ENCODE measurements around the gene CENPF.
"Not testable (repeated sequence)": the region's sequence is repeated elsewhere in the genome, so short reads cannot be mapped to it uniquely, and the experiment has no call there.

The CENPF gene

GRCh38 chr1:214658785-214659184 lies 55.8 kb downstream of the CENPF start:
- DNase-seq (ENCODE audit: low read depth in 2 of 2), result no peak

GRCh38 chr1:214660190-214660589 lies 57.2 kb downstream of the CENPF start:
- DNase-seq (ENCODE audit: low read depth in 2 of 2), result no peak

- DNase-seq (ENCODE audit: low read depth in 2 of 2), result no peak
Observed at GRCh38 chr1:214660900-214661299, 57.9 kb downstream of the CENPF start.

GRCh38 chr1:214662223-214662785 lies 59.3 kb downstream of the CENPF start:
- no peak for DNase-seq (ENCODE audit: low read depth in 2 of 2)

GRCh38 chr1:214664651-214665433 lies 61.8 kb downstream of the CENPF start:
- no peak for DNase-seq (ENCODE audit: low read depth in 2 of 2)

GRCh38 chr1:214665606-214666110 lies 62.7 kb downstream of the CENPF start:
- no peak for DNase-seq (ENCODE audit: low read depth in 2 of 2)

GRCh38 chr1:214666674-214667073 lies 63.7 kb downstream of the CENPF start:
- DNase-seq (ENCODE audit: low read depth in 2 of 2), result no peak

GRCh38 chr1:214670098-214670497 lies 67.1 kb downstream of the CENPF start:
- no peak for DNase-seq (ENCODE audit: low read depth in 2 of 2)

GRCh38 chr1:214673029-214673428 lies 70.0 kb downstream of the CENPF start:
- not testable (repeated sequence) for DNase-seq (ENCODE audit: low read depth in 2 of 2)

- no peak for DNase-seq (ENCODE audit: low read depth in 2 of 2)
Observed at GRCh38 chr1:214673576-214673975, 70.6 kb downstream of the CENPF start.

GRCh38 chr1:214675524-214675923 lies 72.5 kb downstream of the CENPF start:
- not testable (repeated sequence) for DNase-seq (ENCODE audit: low read depth in 2 of 2)

- DNase-seq (ENCODE audit: low read depth in 2 of 2), result no peak
Observed at GRCh38 chr1:214676747-214677146, 73.8 kb downstream of the CENPF start.

GRCh38 chr1:214677945-214678344 lies 75.0 kb downstream of the CENPF start:
- DNase-seq (ENCODE audit: low read depth in 2 of 2), result no peak

GRCh38 chr1:214678386-214678785 lies 75.4 kb downstream of the CENPF start:
- no peak for DNase-seq (ENCODE audit: low read depth in 2 of 2)

- no peak for DNase-seq (ENCODE audit: low read depth in 2 of 2)
Observed at GRCh38 chr1:214683621-214684020, 80.6 kb downstream of the CENPF start.

GRCh38 chr1:214685906-214686305 lies 82.9 kb downstream of the CENPF start:
- no peak for DNase-seq (ENCODE audit: low read depth in 2 of 2)

GRCh38 chr1:214686497-214686896 lies 83.5 kb downstream of the CENPF start:
- DNase-seq (ENCODE audit: low read depth in 2 of 2), result no peak

- no peak for DNase-seq (ENCODE audit: low read depth in 2 of 2)
Observed at GRCh38 chr1:214688891-214689290, 85.9 kb downstream of the CENPF start.

- no peak for DNase-seq (ENCODE audit: low read depth in 2 of 2)
Observed at GRCh38 chr1:214694769-214695168, 91.8 kb downstream of the CENPF start.

GRCh38 chr1:214698559-214698958 lies 95.6 kb downstream of the CENPF start:
- DNase-seq (ENCODE audit: low read depth in 2 of 2), result no peak

- no peak for DNase-seq (ENCODE audit: low read depth in 2 of 2)
Observed at GRCh38 chr1:214700437-214700836, 97.4 kb downstream of the CENPF start.

GRCh38 chr1:214702556-214702955 lies 99.6 kb downstream of the CENPF start:
- DNase-seq (ENCODE audit: low read depth in 2 of 2), result no peak
